GM12874 (cell line): ENCODE data around the gene GRIN2A.

Experiments used
- TF ChIP-seq, protein P1 (sequence below): IDR thresholded peaks from 2 replicates; pipeline ENCODE4 v1.5.1; 2011; ENCODE audit warnings: low read depth, mild to moderate bottlenecking, control low read depth, low read length, moderate library complexity; ENCODE audit not compliant: insufficient read depth

The GRIN2A gene

DNA sequence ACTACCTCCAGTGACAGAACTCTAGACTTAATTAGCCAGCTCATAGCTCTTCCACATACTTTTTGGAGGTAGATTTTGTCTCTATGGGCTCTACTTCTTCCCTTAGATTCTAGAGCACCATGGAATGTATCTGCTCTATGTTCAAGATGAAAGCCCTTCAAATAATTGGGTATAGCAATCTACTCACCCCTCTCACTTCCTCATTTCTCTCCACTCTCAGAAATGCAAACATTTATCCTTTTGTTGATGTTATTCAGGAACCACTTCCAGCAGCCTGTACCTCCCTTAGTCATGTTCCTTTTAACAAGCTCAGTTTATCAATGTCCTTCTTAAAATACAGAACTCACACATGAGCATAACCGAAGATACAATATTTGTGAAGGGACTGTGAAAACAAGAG is 78.5 kb downstream of the GRIN2A start:
- TF ChIP-seq, protein P1, sequence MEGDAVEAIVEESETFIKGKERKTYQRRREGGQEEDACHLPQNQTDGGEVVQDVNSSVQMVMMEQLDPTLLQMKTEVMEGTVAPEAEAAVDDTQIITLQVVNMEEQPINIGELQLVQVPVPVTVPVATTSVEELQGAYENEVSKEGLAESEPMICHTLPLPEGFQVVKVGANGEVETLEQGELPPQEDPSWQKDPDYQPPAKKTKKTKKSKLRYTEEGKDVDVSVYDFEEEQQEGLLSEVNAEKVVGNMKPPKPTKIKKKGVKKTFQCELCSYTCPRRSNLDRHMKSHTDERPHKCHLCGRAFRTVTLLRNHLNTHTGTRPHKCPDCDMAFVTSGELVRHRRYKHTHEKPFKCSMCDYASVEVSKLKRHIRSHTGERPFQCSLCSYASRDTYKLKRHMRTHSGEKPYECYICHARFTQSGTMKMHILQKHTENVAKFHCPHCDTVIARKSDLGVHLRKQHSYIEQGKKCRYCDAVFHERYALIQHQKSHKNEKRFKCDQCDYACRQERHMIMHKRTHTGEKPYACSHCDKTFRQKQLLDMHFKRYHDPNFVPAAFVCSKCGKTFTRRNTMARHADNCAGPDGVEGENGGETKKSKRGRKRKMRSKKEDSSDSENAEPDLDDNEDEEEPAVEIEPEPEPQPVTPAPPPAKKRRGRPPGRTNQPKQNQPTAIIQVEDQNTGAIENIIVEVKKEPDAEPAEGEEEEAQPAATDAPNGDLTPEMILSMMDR = no peak

DNA sequence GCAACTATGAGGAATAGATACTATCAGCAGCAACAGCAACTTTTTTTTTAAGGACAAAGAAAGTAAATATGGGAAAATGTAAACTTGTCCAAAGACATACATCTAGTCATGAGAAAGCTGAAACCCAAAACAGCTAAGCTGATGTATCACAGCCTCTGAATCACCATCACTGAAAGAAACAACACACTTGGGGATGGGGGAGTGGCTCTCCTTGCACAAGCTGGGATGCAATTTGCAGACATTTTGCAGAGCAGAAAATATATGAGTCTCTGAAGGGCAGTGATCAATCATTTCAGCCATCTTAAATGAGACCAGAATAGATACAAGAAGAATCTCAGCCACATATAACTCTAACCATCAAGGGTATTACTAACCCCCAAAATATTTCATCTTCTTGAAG is 79.1 kb downstream of the GRIN2A start:
- TF ChIP-seq, protein P1 = no peak

DNA sequence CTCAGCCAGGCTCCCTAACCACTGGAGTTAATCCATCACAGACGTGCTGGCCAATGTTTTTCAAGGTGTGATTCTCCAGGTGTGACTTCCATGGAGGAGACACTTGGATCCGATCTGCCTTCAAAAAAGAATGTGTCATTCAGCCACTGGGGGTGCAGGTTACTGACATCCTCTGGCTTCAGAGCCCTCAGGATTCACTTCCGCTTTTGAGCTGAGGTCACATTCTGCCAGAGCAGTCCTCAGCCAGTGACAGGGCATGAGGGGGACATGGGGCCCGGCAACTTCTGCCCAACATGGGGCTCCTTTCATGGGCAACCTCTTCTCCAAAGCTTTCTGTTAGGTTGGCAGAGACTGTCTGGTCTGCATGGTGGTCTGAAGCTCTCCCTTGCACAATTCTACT is 81.4 kb downstream of the GRIN2A start:
- TF ChIP-seq, protein P1 = no peak

DNA sequence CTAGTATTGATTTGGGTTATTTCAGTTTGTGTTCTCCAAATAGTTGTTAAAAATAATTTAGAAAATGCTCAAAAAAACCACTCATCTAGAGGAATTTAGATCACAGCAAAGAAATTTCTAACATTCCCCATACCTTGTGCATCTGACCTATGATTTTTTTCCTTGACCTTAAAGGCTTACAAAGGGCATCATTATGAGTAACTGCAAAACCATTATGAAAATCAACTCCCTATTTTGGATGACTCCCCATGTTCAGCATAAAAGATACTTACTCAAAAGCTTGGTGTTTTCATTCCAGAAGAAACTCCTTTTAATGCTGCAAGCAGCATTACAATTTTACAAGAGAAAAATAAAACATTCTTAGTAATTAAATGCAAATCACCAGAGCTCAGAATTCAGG is 83.2 kb downstream of the GRIN2A start:
- TF ChIP-seq, protein P1 = no peak

DNA sequence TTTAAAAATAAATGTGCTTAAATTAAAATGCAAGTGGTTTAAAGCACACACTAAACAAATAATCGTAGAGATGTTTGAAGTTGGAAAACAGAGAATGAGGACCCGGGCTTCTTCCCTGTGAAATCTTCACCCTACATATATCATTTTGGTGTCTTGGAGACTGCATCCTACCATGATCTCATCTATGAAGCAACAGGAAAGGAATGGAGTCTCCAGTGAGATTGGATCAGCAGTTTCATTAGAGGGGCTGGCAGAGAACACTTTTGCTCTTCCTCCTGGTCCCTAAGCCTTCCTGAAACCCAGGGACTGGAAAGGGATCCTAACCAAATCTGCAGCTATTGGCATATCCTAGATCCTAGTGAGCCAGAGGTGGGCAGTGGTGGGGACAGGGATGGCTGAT is 85.0 kb downstream of the GRIN2A start:
- TF ChIP-seq, protein P1 = no peak

DNA sequence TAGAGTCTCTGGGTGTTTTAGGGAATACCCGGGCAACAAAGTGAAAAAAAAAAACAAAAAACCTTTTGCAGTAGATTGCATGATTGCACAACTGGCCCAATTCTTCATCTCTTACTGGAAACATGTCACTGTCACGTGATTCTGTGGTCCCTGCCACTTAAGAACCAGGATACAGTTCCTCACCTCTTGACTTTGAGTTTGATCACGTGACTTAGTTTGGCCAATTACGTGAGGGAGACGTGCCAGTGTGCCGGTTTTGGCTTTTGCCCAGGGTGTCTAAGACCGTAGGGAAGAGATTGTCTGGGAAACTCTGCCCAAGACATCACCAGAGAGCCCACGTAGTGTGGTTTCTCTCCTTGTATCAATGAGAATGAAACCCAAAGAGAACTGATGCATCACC is 88.7 kb downstream of the GRIN2A start:
- TF ChIP-seq, protein P1 = no peak

DNA sequence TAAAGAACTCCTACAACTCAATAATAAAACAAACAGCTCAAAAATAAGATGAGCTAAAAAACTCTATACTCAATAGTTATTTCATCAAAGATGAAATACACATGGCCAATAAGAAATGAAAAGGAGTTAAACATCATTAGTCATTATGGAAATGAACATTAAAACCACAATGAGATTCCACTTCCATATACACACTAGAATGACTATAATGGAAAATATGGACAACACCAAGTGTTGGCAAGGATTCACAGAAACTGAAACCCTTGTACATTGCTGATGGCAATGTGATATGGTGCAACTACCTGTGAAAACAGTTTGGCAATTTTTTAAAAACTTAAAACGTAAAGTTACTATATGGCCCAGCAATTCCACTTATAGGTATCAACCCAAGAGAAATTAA is 91.4 kb downstream of the GRIN2A start:
- TF ChIP-seq, protein P1 = no peak

DNA sequence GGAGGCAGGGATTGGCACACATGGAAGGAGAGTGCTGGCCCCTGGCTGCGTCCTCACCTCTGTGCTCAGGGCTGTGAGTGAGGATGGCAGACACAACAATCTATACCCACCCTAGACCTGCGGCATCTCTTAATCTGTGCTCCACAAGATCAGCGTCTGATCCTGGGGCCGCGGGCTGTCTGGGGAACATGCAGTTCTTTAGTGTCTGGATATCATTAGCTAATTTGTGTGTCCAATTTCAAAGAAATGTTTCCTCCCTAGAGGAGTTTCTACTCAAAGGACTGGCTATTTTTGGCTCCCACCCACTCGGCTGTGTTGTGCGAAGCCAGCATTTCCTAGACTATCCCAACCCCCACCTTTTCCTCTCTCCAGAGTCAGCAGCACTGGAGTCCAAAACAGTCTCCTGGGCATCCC is 93.8 kb downstream of the GRIN2A start:
- TF ChIP-seq, protein P1 = no peak
